IPS-NIHi11 (cell line): ENCODE measurements around the gene NPTX1.

Experiments used
- DNase-seq: peaks from one replicate; pipeline ENCODE4 v3.0.0; 2012; ENCODE audit warnings: mixed read lengths, low spot score

NPTX1 gene

DNA sequence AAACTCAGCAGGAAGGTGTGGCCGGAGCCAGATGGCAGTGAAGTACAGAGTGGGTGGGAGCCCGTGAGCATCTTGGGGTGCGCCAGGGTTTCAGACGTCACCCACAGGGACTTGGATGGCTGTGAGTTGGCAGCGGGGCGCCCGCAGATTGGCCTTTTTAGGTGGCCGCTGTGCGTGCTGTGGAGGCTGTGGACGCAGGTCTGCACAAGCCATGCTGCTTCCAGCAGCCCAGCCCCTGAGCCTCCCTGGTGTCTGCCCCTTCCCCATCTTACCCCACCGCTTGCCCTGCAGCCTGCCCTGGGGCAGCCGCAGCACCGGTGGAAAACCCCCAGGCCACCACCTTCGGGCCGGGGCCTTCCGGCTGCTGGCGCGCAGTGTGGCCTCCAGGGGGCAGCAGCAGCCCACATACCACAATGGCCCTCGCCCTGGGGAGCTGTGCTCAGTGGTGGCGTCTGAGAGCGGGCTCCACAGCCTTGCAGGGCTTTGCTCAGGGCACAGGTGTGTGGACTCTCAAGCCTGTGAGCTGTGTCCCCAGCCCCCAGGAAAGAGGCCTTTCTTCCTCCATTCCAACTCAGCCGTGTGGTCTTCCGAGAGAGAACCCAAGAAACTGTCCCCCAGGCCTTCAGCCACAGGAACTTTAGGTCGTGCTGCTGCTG, 49.6 kb downstream of the NPTX1 start:
- DNase-seq = peak; percentile 98

DNA sequence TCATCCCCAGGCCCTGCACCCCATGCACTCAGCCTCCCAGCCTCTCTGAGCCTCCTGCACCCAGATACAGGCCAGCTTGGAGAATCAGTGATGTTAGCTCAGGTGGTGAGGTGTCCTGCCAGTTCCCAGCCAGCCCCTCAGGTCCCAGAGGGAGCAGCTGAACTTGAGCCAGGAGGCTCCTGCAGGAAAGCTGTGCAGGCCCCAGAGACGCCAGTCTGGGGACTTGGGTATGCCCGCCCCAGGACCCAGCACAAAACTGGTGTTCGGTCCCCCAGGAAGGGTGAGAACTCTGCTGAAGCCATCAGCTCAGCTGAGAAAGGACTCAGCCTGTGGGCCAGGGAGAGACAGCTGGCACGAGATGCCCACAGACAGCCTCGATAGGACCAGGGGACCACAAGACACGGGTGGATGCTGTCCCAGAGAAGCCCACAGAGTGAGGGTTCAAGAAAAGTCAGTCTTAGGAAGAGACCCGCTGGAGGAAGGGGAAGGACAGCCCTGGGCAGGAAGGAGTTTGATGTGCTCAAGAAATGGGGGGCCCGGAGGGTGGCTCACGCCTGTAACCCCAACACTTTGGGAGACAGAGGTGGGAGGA, 50.5 kb downstream of the NPTX1 start:
- DNase-seq = peak; percentile 4

DNA sequence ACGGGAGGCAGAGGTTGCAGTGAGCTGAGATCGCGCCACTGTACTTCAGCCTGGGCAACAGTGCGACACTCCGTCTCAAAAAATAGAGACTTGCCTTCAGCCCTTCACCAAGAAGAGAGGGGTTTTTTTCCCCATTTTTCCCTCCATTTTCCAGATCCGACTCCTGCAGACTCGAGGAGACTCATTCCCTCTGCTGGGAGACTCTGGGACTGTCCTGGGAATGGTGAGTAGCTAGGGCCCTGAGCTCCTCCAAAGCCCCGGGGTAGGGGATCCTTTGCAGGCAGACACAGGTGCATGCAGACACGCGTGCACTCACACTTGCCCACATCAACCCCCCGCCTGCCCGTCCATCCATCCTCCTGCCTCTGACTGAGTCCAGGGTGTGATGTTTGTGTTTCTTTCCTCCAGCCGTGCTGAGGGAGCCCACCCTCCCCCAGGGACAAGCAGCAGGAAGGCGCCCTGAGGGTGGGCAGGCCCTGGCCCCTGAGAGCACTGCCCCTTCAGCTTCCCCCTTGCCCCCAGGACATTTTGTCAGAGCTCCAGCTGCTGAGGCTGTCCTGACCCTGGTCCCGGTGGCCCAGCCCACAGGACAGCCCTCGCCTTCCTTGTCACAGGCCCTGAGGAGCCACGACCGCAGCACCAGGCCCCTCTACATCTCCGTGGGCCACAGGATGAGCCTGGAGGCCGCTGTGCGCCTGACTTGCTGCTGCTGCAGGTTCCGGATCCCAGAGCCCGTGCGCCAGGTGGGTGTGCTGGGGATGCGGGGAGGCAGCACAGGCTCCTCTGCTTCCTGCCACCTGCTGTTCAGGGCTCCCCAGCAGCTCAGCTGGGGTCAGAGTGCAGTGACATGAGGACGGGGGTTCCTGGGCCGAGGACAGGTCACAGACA, 51.3 kb downstream of the NPTX1 start:
- peak; percentile 34 for DNase-seq

DNA sequence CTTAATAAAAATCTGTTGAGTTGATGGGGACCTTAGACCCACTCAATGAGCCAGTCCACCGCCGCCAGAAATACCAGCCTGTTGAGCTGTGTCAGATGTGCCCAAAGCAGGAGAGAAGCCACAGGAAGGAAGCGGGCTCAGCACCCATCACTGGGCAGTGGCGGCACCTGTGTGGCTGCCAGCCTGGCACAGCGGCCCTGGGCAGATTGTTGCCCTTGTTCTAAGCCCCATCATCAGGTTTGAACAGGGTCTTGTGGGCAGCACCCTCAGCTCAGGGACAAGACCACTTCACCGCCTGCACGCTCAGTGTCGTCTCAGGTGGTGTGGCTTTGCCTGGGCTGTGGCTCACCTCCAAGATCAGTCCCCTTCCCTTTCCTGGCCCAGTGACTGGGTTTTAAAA, 52.1 kb downstream of the NPTX1 start:
- DNase-seq = no peak

DNA sequence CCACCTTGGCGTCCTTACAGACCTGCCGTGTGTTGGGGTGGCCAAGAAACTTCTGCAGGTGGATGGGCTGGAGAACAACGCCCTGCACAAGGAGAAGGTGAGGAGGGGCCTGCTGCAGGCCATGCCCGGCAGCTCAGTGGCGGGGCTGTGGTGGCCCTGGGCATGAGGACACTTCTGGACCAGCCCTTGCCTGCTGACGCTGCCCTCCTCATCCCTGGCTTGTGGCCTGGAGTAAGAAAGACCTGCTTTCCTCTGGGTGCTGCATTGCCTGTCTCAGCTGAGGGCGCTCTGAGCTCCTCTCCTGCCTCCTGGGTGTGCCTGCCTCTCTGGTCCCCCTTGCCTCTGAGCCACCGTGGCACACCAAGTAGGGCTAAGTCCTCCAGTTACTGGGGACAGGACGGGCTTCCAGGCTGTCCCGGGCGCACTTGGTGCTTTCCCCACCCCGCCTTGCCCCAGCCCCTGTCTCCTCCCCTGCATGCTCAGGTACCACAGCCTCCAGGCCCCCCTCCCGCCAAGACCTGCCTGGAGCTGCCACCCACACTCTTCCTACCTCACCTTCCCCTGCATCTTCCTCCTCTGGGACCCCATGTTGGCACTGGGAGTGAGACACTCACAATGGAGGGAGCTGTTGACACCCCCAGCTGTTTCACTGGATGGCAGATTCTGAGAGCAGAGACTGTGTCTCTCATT, 52.7 kb downstream of the NPTX1 start:
- no peak for DNase-seq

DNA sequence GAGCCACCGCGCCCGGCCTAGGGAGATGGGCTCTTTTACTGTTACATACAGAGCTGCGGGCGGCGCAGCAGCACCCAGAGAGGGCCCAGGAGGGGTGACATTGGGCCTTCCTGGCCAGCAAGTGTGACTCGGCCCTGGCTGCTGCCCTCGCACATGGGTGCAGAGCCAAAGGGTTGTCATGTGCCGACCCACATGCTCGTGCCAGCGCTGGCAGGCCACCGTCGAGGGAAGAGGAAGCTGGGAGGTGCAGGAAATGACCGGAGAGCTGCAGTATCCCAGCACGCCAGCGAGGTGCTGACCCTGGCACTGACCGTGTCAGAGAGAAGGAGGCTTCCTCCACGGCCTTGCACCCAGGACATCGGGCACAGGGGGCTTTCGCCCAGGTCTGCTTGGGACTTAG, 53.4 kb downstream of the NPTX1 start:
- DNase-seq = no peak

DNA sequence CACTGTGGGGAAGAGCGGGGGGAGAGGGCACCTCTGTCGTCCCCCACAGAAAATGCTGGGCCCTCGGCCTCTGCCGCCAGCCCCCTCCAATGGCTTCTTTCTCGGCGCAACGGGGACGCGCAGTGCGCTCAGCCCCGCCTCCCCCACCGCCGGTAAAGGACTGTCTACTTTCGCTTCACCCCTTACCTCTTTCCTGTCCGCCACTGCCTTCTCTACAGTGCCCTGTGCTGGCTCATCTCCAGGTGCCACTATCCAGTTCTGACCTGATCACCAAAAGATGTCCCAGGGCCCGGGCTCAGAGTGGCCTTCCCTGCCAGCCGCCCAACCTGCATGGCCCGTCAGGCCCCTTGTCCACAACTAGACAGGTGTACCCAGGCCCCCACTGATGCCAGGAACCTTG, 54.1 kb downstream of the NPTX1 start:
- no peak for DNase-seq

DNA sequence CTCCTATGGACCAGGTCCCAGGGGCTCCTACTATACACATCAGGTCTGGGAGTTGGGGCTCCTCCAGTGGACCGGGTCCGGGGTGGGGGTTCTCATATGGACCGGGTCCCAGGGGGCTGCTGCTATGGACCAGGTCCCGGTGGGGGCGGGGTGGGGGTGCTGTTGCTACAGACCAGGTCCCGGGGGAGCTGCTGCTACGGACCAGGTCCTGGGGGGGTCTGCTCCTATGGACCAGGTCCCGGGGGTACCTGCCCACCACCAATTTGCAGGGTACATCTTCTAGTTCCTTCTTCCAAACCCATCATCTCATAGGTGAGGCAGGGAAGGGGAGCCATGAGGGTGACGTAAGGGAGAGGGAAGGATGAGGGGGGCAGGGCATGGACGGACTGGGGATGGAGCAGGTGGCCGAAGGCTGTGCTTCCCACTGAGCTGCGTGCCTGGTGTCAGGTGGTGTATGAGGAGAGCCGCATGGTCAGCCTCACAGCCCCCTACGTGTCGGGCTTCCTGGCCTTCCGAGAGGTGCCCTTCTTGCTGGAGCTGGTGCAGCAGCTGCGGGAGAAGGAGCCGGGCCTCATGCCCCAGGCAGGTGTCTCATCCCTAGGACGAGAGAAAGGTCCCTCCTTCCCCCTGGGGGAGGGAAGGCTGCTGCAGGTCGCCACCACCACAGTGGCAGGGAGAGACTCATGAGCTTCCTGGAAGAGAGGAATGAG, 54.9 kb downstream of the NPTX1 start:
- DNase-seq = peak; percentile 13

DNA sequence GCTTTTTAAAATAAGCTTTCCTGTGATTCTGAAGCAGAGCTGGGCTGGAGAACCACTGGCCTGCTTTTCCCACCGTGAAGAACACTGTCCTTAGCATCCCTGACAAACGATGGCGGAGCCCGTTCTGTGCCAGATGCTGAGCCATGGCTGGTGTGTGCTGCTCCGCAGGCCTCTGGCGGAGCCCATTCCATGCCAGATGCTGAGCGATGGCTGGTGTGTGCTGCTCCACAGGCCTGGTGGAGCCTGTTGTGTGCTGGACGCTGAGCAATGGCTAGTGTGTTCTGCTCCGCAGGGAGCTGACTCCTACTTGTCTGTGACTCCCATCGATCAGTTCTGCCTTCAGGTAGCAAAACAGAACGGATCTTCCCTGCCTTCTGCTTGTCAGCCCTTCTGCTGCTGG, 57.2 kb downstream of the NPTX1 start:
- no peak for DNase-seq

DNA sequence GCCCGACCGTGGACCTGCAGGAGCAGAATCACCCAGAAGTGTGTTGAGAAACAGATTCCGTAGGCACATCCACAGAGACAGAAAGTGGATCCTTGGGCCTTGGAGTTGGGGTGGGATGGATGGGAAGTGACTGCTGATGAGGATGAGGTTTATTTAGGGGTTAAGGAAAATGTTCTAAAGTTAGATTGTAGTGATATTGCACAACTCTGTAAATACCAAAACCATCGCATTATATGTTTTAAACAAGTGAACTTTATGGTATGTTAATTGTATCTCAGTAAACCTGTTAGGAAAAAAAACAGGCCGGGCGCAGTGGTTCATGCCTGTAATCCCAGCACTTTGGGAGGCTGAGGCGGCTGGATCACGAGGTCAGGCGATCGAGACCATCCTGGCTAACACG, 57.8 kb downstream of the NPTX1 start:
- no peak for DNase-seq
